ENCODE results near the gene NATD1.

NATD1 gene

DNA sequence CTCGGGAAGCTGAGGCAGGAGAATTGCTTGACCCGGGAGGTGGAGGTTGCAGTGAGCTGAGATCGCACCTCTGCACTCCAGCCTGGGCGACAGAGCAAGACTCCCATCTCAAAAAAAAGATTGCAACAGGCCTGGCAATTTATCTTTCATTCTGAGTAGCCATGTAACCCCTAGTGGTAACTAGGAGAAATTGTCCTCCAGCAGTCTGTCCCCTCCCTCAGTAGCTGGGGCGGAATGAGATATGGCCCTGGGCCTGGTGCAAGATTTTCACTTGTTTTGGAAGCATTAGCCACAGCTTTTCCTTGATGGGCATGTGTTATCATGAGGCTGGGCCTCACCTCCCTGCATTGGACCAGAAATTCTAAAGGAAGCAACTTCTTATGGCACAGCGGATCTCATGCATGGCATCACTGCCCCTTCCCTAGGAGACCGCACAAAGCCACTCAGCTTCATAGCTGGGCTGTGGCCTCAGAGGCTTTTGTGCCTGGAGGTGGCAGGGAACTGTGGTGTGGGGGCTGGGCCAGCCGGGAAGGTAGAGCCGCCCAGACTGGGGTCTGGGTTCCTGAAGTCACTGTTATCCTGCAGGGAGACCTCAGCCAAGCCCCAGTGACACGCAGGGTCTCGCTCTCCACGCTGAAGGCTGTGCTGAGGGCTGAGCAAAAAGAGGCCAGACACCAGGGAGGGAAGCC lies 13.4 kb downstream of the NATD1 start:
- peaks cover 0 to 6% (median 2%) of the 10 kb centered on the region in 4 experiments for H3K36me3 ChIP-seq (ENCODE audit: control insufficient read depth in 4 of 4, insufficient read depth in 4 of 4, low read length in 3 of 4)
- peak; percentile 23 to 42 (median 39) for DNase-seq
- CTCF ChIA-PET, result interaction anchor here (0.5 to 3.9 kb wide), 7 partner anchors 10 to 123 kb away, joined by 3 to 16 read pairs (median 3); no protein-coding TSS in a partner anchor
- H3K9me3 ChIP-seq (ENCODE audit: control extremely low read depth in 1 of 5, control insufficient read depth in 4 of 5, insufficient read depth in 2 of 5, low read depth in 1 of 5, low read length in 4 of 5), result no peaks in the 10 kb centered on the region
- POLR2A ChIA-PET, result no interaction called here
- no peak overlapping the region for H3K27ac ChIP-seq (ENCODE audit: insufficient read depth in 1 of 2, low read depth in 1 of 2, low read length in 2 of 2, poor library complexity in 1 of 2, severe bottlenecking in 2 of 2)
- WGBS (ENCODE audit: insufficient coverage), result 92% methylated on average over 12 of the region's 12 CpGs
- no peaks in the 10 kb centered on the region for H3K4me1 ChIP-seq (ENCODE audit: control extremely low read depth in 1 of 4, control insufficient read depth in 4 of 4, insufficient read depth in 4 of 4, low read length in 3 of 4)
- no peaks in the 10 kb centered on the region for H3K27me3 ChIP-seq (replicated peaks in 2 of 5; ENCODE audit: control insufficient read depth in 4 of 5, insufficient read depth in 5 of 5, low read length in 4 of 5)
- H3K4me3 ChIP-seq (ENCODE audit: control insufficient read depth in 1 of 7, extremely low read depth in 1 of 7, insufficient read depth in 4 of 7, low read depth in 2 of 7, low read length in 6 of 7), result no peak overlapping the region

DNA sequence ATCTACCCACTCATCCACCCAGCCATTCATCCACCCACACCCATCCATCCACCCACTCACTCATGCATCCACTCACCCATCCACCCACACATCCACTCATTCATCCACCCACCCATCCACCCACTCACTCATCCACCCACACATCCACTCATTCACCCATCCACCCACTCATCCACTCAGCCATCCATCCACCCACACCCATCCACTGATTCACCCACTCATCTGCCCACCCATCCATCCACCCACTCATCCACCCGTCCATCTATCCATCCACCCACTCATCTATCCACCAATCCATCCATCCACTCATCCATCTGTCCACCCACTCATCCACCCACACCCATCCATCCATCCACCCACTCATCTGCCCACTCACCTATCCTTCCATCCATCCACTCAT lies 17.3 kb downstream of the NATD1 start:
- H3K4me1 ChIP-seq (ENCODE audit: control extremely low read depth in 1 of 4, control insufficient read depth in 4 of 4, insufficient read depth in 4 of 4, low read length in 3 of 4), result no peaks in the 10 kb centered on the region
- H3K27ac ChIP-seq (ENCODE audit: insufficient read depth in 1 of 2, low read depth in 1 of 2, low read length in 2 of 2, poor library complexity in 1 of 2, severe bottlenecking in 2 of 2), result no peak overlapping the region
- CTCF ChIA-PET, result no interaction called here
- H3K36me3 ChIP-seq (ENCODE audit: control insufficient read depth in 4 of 4, insufficient read depth in 4 of 4, low read length in 3 of 4), result no peaks in the 10 kb centered on the region
- no peak overlapping the region for H3K4me3 ChIP-seq (ENCODE audit: control insufficient read depth in 1 of 7, extremely low read depth in 1 of 7, insufficient read depth in 4 of 7, low read depth in 2 of 7, low read length in 6 of 7)
- no peak for DNase-seq
- peaks cover 0 to 7% (median 0%) of the 10 kb centered on the region in 5 experiments for H3K9me3 ChIP-seq (ENCODE audit: control extremely low read depth in 1 of 5, control insufficient read depth in 4 of 5, insufficient read depth in 2 of 5, low read depth in 1 of 5, low read length in 4 of 5)
- WGBS (ENCODE audit: insufficient coverage), result 86% methylated on average over 1 of the region's 1 CpG
- POLR2A ChIA-PET, result no interaction called here
- H3K27me3 ChIP-seq (replicated peaks in 2 of 5; ENCODE audit: control insufficient read depth in 4 of 5, insufficient read depth in 5 of 5, low read length in 4 of 5), result no peaks in the 10 kb centered on the region

DNA sequence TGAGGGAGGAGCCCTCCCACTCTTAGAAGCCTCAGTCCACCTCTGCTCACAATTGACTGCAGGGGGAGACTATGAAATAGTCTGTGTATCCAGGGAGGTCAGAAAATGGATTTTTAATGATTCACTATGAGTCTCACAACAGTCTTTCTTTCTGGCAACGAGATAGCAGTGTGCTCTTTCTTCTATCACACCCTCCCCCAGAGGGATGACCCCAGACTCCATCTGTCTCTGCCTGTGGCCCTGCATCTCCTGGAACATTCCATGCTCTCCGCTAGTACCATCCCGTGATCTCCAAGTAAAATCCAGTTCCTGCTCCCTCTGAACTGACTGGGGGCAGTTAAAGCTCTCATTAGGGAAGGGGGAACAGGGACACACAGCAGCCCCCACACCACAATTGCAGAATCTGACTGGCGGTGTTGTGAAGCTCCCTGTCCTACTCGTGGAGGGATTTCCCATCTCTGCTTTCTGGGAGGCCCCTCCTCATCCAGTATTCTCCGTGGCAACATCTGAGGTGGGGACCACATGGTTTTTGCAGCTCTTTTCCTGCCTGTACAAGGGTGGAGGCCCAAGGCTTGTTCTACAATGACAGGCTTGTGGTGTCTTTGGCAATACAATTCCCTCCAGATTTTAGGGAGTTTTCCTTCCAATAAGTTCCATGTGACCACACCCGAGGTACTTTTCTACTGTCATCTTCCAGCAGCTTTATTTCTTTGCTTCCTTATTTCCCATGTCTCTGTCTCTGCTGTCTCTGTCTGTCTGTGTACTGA lies 19.4 kb downstream of the NATD1 start:
- no peaks in the 10 kb centered on the region for H3K4me1 ChIP-seq (ENCODE audit: control extremely low read depth in 1 of 4, control insufficient read depth in 4 of 4, insufficient read depth in 4 of 4, low read length in 3 of 4)
- peaks cover 0 to 7% (median 0%) of the 10 kb centered on the region in 5 experiments for H3K9me3 ChIP-seq (ENCODE audit: control extremely low read depth in 1 of 5, control insufficient read depth in 4 of 5, insufficient read depth in 2 of 5, low read depth in 1 of 5, low read length in 4 of 5)
- ChIA-PET CTCF (no interaction called here), POLR2A (no interaction called here)
- DNase-seq, result no peak
- H3K27ac ChIP-seq (ENCODE audit: insufficient read depth in 1 of 2, low read depth in 1 of 2, low read length in 2 of 2, poor library complexity in 1 of 2, severe bottlenecking in 2 of 2), result no peak overlapping the region
- no peaks in the 10 kb centered on the region for H3K36me3 ChIP-seq (ENCODE audit: control insufficient read depth in 4 of 4, insufficient read depth in 4 of 4, low read length in 3 of 4)
- no peak overlapping the region for H3K4me3 ChIP-seq (ENCODE audit: control insufficient read depth in 1 of 7, extremely low read depth in 1 of 7, insufficient read depth in 4 of 7, low read depth in 2 of 7, low read length in 6 of 7)
- 92% methylated on average over 7 of the region's 7 CpGs for WGBS (ENCODE audit: insufficient coverage)
- no peaks in the 10 kb centered on the region for H3K27me3 ChIP-seq (replicated peaks in 2 of 5; ENCODE audit: control insufficient read depth in 4 of 5, insufficient read depth in 5 of 5, low read length in 4 of 5)

DNA sequence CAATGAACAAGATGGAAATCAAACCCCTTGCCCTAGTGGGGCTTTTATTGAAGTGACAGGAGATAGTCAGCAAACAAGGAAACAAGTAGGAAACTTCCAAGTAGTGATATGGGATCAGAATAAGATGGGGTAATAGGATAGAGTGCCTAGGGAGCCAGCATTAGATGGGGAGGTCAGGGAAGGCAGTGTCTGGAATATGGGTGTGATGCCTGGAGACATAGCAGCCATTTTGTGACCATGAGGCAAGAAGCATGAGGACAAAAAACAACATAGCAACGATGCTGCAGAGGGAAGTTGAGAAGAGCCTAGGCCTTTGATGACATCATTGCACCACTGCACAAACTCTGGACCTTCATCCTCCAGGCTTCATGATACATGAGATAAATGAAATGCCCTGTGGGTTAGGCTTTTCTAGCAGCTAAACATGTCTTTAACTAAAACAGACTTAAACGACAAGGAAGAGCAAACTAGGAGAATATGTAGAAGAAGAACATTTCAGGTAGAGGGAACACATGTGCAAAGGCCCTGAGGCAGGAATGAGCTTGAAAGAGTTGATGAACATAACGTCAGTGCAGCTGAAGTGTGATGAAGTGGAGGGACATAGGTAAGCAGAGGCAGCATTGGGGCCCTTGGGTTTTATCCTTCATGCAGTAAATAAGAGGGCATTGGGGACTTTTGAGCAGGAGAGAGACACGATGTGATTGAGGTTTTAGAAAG lies 21.0 kb downstream of the NATD1 start:
- H3K4me3 ChIP-seq (ENCODE audit: control insufficient read depth in 1 of 7, extremely low read depth in 1 of 7, insufficient read depth in 4 of 7, low read depth in 2 of 7, low read length in 6 of 7), result no peak overlapping the region
- POLR2A ChIA-PET, result no interaction called here
- H3K27ac ChIP-seq (ENCODE audit: insufficient read depth in 1 of 2, low read depth in 1 of 2, low read length in 2 of 2, poor library complexity in 1 of 2, severe bottlenecking in 2 of 2), result no peak overlapping the region
- H3K36me3 ChIP-seq (ENCODE audit: control insufficient read depth in 4 of 4, insufficient read depth in 4 of 4, low read length in 3 of 4), result no peaks in the 10 kb centered on the region
- WGBS (ENCODE audit: insufficient coverage), result 98% methylated on average over 4 of the region's 4 CpGs
- no peaks in the 10 kb centered on the region for H3K4me1 ChIP-seq (ENCODE audit: control extremely low read depth in 1 of 4, control insufficient read depth in 4 of 4, insufficient read depth in 4 of 4, low read length in 3 of 4)
- no peaks in the 10 kb centered on the region for H3K27me3 ChIP-seq (replicated peaks in 2 of 5; ENCODE audit: control insufficient read depth in 4 of 5, insufficient read depth in 5 of 5, low read length in 4 of 5)
- no peak for DNase-seq
- H3K9me3 ChIP-seq (ENCODE audit: control extremely low read depth in 1 of 5, control insufficient read depth in 4 of 5, insufficient read depth in 2 of 5, low read depth in 1 of 5, low read length in 4 of 5), result peaks cover 0 to 7% (median 0%) of the 10 kb centered on the region in 5 experiments
- CTCF ChIA-PET, result no interaction called here

DNA sequence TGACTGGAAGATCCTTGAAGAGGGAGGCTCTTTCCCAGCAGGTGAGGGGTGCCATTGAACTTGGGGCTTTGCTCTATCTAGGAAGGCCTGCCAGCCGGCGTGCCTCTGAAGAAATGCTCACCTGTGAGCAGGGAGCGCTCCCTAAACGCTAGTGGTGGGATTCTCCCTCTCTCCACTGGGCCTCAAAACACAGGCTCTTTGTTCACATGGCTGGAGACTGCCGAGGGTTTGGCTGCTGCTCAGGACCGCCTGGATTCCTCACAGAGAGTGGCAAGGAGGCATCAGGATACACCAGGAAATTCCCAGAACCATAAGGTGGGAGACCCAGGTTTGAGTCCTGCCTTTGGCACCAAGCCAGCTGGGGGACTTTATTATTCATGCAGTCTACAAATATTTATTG lies 21.7 kb downstream of the NATD1 start:
- Histone ChIP-seq H3K27me3 (replicated peaks in 2 of 5; ENCODE audit: control insufficient read depth in 4 of 5, insufficient read depth in 5 of 5, low read length in 4 of 5) (no peaks in the 10 kb centered on the region), H3K4me1 (ENCODE audit: control extremely low read depth in 1 of 4, control insufficient read depth in 4 of 4, insufficient read depth in 4 of 4, low read length in 3 of 4) (no peaks in the 10 kb centered on the region), H3K9me3 (ENCODE audit: control extremely low read depth in 1 of 5, control insufficient read depth in 4 of 5, insufficient read depth in 2 of 5, low read depth in 1 of 5, low read length in 4 of 5) (peaks cover 0 to 7% (median 0%) of the 10 kb centered on the region in 5 experiments), H3K4me3 (ENCODE audit: control insufficient read depth in 1 of 7, extremely low read depth in 1 of 7, insufficient read depth in 4 of 7, low read depth in 2 of 7, low read length in 6 of 7) (no peak overlapping the region), H3K36me3 (ENCODE audit: control insufficient read depth in 4 of 4, insufficient read depth in 4 of 4, low read length in 3 of 4) (no peaks in the 10 kb centered on the region), H3K27ac (ENCODE audit: insufficient read depth in 1 of 2, low read depth in 1 of 2, low read length in 2 of 2, poor library complexity in 1 of 2, severe bottlenecking in 2 of 2) (no peak overlapping the region)
- CTCF ChIA-PET, result no interaction called here
- POLR2A ChIA-PET, result no interaction called here
- 96% methylated on average over 6 of the region's 6 CpGs for WGBS (ENCODE audit: insufficient coverage)
- no peak for DNase-seq

DNA sequence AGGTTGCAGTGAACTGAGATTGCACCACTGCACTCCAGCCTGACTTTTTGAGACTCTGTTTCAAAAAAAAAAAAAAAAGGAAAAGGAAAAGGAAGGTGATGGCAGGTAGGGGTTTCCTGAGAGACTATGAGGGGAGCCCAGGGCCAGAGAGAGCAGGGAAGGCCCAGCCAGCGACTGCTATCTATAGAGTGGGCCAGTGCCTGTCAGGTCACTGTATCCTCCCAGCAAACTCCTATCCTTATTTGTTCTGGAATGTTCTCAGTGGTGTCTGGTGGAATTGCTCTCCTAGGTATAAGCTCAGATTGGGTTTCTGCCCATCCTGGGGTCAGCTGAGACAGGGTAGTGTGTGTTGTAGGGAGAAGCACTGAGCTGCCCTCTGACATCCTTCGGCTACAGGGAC lies 24.4 kb downstream of the NATD1 start:
- ChIA-PET POLR2A (interaction anchor here (0.7 kb wide), 1 partner anchor 20 kb away, joined by 4 read pairs; no protein-coding TSS in a partner anchor), CTCF (interaction anchor here (0.8 to 1.0 kb wide), 2 partner anchors 8 to 147 kb away, joined by 3 read pairs; no protein-coding TSS in a partner anchor)
- WGBS (ENCODE audit: insufficient coverage), result no CpG with 5 or more reads among the region's 2 CpGs
- Histone ChIP-seq H3K36me3 (ENCODE audit: control insufficient read depth in 4 of 4, insufficient read depth in 4 of 4, low read length in 3 of 4) (no peaks in the 10 kb centered on the region), H3K4me1 (ENCODE audit: control extremely low read depth in 1 of 4, control insufficient read depth in 4 of 4, insufficient read depth in 4 of 4, low read length in 3 of 4) (no peaks in the 10 kb centered on the region), H3K4me3 (ENCODE audit: control insufficient read depth in 1 of 7, extremely low read depth in 1 of 7, insufficient read depth in 4 of 7, low read depth in 2 of 7, low read length in 6 of 7) (no peak overlapping the region), H3K27ac (ENCODE audit: insufficient read depth in 1 of 2, low read depth in 1 of 2, low read length in 2 of 2, poor library complexity in 1 of 2, severe bottlenecking in 2 of 2) (no peak overlapping the region), H3K27me3 (replicated peaks in 2 of 5; ENCODE audit: control insufficient read depth in 4 of 5, insufficient read depth in 5 of 5, low read length in 4 of 5) (no peaks in the 10 kb centered on the region), H3K9me3 (ENCODE audit: control extremely low read depth in 1 of 5, control insufficient read depth in 4 of 5, insufficient read depth in 2 of 5, low read depth in 1 of 5, low read length in 4 of 5) (peaks cover 0 to 7% (median 0%) of the 10 kb centered on the region in 5 experiments)
- no peak for DNase-seq

Measured in common myeloid progenitor, CD34-positive (primary cell).